ENCODE data around the gene SMAD1.

The SMAD1 gene

GRCh38 chr4:145440292-145441007 is 41.2 kb upstream of the SMAD1 start:
- H3K4me3 ChIP-seq (ENCODE audit: low read length) = no peak overlapping the region
- no peak for TF ChIP-seq CTCF (conservative IDR thresholded peaks at IDR 0.05; ENCODE audit: low read length)
- DNase-seq (ENCODE audit: low read depth) = no peak

DNA sequence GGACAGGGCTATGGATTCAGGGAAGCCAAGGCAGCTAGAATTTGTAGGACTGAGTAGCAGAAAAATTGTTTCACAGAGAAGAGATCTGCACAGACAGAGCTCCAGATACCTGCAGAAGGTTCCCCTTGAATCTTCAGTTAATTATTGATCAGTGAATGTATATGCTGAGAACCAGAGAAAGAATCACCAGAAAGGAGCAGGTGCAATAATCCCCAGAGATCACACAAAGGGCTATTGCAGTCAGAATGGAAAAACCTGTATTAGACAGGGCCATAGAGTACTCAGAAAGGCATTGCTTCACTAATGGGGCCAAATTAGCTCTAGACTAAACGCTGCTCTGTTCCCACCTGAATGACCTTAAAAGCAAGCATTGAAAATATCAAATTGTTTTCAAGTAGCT is 35.5 kb upstream of the SMAD1 start:
- no peak for DNase-seq (ENCODE audit: low read depth)
- no peak for TF ChIP-seq CTCF (conservative IDR thresholded peaks at IDR 0.05; ENCODE audit: low read length)
- H3K4me3 ChIP-seq (ENCODE audit: low read length) = no peak overlapping the region

- TF ChIP-seq CTCF (conservative IDR thresholded peaks at IDR 0.05; ENCODE audit: low read length) = no peak
- H3K4me3 ChIP-seq (ENCODE audit: low read length) = no peak overlapping the region
- DNase-seq (ENCODE audit: low read depth) = peak; percentile 0
Observed at GRCh38 chr4:145451895-145452294, 29.8 kb upstream of the SMAD1 start.

DNA sequence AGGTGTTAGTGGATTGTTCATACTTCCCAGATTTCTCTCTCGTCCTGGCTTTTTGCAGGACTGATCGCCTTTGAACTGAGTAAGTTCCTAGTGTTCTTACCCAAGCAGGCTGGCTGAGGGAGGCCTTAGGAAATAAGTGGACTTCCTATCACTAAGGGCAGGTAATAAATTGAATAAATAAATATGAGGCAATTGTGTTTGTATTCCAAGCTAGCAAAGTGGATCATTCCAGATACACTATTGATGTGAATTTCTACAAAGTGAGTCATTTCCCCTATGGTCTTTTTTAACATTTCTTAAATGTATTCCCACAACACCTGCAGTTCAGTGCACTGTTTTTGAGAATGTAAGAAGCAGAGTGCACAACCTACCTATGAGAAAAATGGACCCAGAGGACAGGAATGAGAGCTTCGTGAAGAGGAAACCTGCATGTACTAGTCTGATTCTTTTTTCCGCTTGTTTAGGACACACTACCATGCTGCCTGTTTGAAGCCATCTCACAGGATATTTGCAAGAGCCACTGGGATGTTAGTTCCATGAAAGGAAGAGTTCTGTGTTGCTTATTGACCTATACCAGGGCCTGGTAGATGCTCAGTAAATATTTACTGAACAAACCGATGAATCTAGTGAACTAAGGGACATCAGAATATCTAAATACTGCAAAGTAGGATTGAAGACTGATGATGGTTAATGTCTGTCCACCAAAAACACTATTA is 29.0 kb upstream of the SMAD1 start:
- no peak for TF ChIP-seq CTCF (conservative IDR thresholded peaks at IDR 0.05; ENCODE audit: low read length)
- H3K4me3 ChIP-seq (ENCODE audit: low read length) = no peak overlapping the region
- DNase-seq (ENCODE audit: low read depth) = no peak

GRCh38 chr4:145453163-145453520 is 28.5 kb upstream of the SMAD1 start:
- no peak for DNase-seq (ENCODE audit: low read depth)
- no peak overlapping the region for H3K4me3 ChIP-seq (ENCODE audit: low read length)
- no peak for TF ChIP-seq CTCF (conservative IDR thresholded peaks at IDR 0.05; ENCODE audit: low read length)

- DNase-seq (ENCODE audit: low read depth) = no peak
Observed at GRCh38 chr4:145473203-145473602, 8.4 kb upstream of the SMAD1 start.

More at GRCh38 chr4:145473203-145473602, 8.4 kb upstream of the SMAD1 start:
- H3K4me3 ChIP-seq (ENCODE audit: low read length) = no peak overlapping the region
- no peak for TF ChIP-seq CTCF (conservative IDR thresholded peaks at IDR 0.05; ENCODE audit: low read length)

Measured in AG10803 (cell line).